Mucosa of descending colon (tissue), 3 donors: ENCODE measurements around the gene DCDC1. TPM values are rescaled to one million over a fixed set of nuclear protein-coding genes. Genes with fewer than 3 reads are reported as not detected.

Experiments
- ATAC-seq: fragments of 200-7000 bp; cut with Tn5 transposase; one replicate; pipeline ENCODE4 v1.9.1; 2020; ENCODE audit warnings: mild to moderate bottlenecking, moderate library complexity
- DNase-seq, 3 donors: peaks; one replicate each; pipeline ENCODE4 v3.0.0-alpha.2; 2020
- H3K36me3 ChIP-seq: fragments of 200-600 bp; one replicate; pipeline ENCODE4 v1.8.0; 2021; ENCODE audit warnings: low read depth, mild to moderate bottlenecking
- H3K4me1 ChIP-seq: fragments of 200-600 bp; one replicate; pipeline ENCODE4 v1.8.0; 2021; ENCODE audit warnings: low read depth, mild to moderate bottlenecking
- H3K4me3 ChIP-seq: fragments of 200-600 bp; one replicate; pipeline ENCODE4 v1.8.0; 2021; ENCODE audit warnings: mild to moderate bottlenecking
- H3K9me3 ChIP-seq: fragments of 200-600 bp; one replicate; pipeline ENCODE4 v1.8.0; 2021; ENCODE audit warnings: mild to moderate bottlenecking
- intact Hi-C, 2 donors: fragments of 100-400 bp; cut with DNase I in 1 of 2; cut with micrococcal nuclease in 1 of 2; formaldehyde crosslinking; loops; one replicate each; pipeline versions ENCODE4 v1.11.0 to v1.11.1; 2022; cut with DNase I, micrococcal nuclease
- total RNA-seq, 3 donors: library from RNA; stranded (reverse); fragmentation: NEBNext Ultra II Directional in 2 of 3; extraction: Animal tissue kit (Norgen Biotek cat#: 25700) in 2 of 3; gene quantifications; one replicate each; pipeline versions ENCODE4 v1.2.1 to v1.2.4, GENCODE V29; 2021 to 2023
- TF ChIP-seq, protein P1 (sequence below): fragments of 200-600 bp; IDR thresholded peaks from one replicate; pipeline ENCODE4 v1.8.0; 2022; ENCODE audit warnings: antibody characterized with exemption, mild to moderate bottlenecking
- donor health status: DM: no; HTN: no; CAD: no; lungs with moderate emphysema.
- donor health status: DM: no; HTN: no; CAD: no.
- donor health status: DM: no; HTN: yes; CAD: no.

The DCDC1 gene
- total RNA-seq, 3 donors from 2014 or later, result 0.22 TPM; not detected in 2

GRCh38 chr11:31351168-31351567 is 18.4 kb downstream of the DCDC1 start:
- ATAC-seq, result no peak
- no peak for DNase-seq
- intact Hi-C loops, result no loop called here
- H3K9me3 ChIP-seq, result no peaks in the 10 kb centered on the region
- TF ChIP-seq, protein P1, sequence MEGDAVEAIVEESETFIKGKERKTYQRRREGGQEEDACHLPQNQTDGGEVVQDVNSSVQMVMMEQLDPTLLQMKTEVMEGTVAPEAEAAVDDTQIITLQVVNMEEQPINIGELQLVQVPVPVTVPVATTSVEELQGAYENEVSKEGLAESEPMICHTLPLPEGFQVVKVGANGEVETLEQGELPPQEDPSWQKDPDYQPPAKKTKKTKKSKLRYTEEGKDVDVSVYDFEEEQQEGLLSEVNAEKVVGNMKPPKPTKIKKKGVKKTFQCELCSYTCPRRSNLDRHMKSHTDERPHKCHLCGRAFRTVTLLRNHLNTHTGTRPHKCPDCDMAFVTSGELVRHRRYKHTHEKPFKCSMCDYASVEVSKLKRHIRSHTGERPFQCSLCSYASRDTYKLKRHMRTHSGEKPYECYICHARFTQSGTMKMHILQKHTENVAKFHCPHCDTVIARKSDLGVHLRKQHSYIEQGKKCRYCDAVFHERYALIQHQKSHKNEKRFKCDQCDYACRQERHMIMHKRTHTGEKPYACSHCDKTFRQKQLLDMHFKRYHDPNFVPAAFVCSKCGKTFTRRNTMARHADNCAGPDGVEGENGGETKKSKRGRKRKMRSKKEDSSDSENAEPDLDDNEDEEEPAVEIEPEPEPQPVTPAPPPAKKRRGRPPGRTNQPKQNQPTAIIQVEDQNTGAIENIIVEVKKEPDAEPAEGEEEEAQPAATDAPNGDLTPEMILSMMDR, result no peak
- no peaks in the 10 kb centered on the region for H3K36me3 ChIP-seq
- no peak overlapping the region for H3K4me3 ChIP-seq
- H3K4me1 ChIP-seq, result no peaks in the 10 kb centered on the region

DNA sequence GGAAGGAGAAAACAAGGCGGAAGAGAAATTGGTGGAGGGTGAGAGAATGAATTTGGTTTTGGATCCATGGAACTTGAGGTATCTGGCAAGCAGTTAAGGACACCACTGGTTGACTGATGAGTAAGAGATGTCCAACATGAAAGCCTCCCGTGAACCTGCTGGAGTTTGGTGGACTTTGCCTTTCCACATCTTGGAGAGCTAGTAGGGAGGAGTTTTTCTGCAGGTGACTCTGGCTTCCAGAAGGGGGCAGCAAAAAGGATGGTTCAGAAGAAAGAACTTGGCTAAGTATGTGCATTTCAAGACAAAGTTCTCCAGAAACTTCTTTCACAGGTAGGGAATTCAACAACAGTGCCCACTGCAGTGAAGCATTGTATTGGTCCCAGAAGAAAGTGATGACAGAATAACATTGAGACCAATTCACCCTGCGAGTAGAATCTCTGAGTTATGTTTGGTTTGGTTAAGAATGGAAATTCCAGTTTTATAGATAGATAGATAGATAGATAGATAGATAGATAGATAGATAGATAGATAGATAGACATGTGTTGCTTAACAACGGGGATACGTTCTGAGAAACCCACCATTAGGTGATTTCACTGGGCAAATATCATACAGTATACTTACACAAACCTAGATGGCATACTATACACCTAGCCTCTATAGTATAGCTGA is 28.5 kb downstream of the DCDC1 start:
- H3K9me3 ChIP-seq, result no peaks in the 10 kb centered on the region
- H3K36me3 ChIP-seq, result no peaks in the 10 kb centered on the region
- TF ChIP-seq, protein P1, result peak; percentile 29
- DNase-seq, result peak in 1 of 3 donors; percentile 4
- H3K4me3 ChIP-seq, result no peak overlapping the region
- peak; percentile 34 for ATAC-seq
- intact Hi-C loops, result no loop called here
- H3K4me1 ChIP-seq, result no peaks in the 10 kb centered on the region

GRCh38 chr11:31337806-31338205 is 31.7 kb downstream of the DCDC1 start:
- TF ChIP-seq, protein P1, result no peak
- Histone ChIP-seq H3K9me3 (peaks cover 4% of the 10 kb centered on the region), H3K36me3 (no peaks in the 10 kb centered on the region), H3K4me1 (no peaks in the 10 kb centered on the region), H3K4me3 (no peak overlapping the region)
- ATAC-seq (no peak), DNase-seq (no peak)
- intact Hi-C loops, result no loop called here

GRCh38 chr11:31328697-31329096 is 40.8 kb downstream of the DCDC1 start:
- no peaks in the 10 kb centered on the region for H3K36me3 ChIP-seq
- DNase-seq (no peak), ATAC-seq (no peak)
- TF ChIP-seq, protein P1, result no peak
- no peaks in the 10 kb centered on the region for H3K4me1 ChIP-seq
- no peaks in the 10 kb centered on the region for H3K9me3 ChIP-seq
- H3K4me3 ChIP-seq, result no peak overlapping the region
- intact Hi-C loops, result no loop called here

DNA sequence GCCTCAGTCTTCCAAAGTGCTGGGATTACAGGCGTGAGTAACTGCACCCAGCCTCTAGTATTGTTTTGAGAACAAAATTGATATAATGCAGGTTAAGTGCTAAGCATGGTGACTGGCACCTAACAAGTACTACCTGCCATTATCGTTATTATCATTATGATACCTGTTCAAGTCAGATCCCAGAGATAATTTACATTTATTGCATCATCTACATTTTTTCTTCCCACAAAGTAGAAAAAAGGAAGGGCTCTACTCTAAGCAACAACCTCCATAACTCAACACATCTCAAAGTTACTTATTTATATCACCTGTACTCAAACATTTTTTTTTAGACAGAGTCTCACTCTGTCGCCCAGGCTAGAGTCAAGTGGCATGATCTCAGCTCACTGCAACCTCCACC is 42.1 kb downstream of the DCDC1 start:
- H3K36me3 ChIP-seq, result no peaks in the 10 kb centered on the region
- no peak for DNase-seq
- TF ChIP-seq, protein P1, result no peak
- no peaks in the 10 kb centered on the region for H3K4me1 ChIP-seq
- intact Hi-C loops, result no loop called here
- H3K9me3 ChIP-seq, result no peaks in the 10 kb centered on the region
- ATAC-seq, result no peak
- no peak overlapping the region for H3K4me3 ChIP-seq
